Embryonic facial prominence (tissue), 1 donor: ENCODE measurements around the gene TMEM239.
"Not testable (repeated sequence)": the region's sequence is repeated elsewhere in the genome, so short reads cannot be mapped to it uniquely, and the experiment has no call there.

ENCODE experiments used
- DNase-seq: peaks from one replicate; pipeline ENCODE4 v3.0.0-alpha.2; 2016; ENCODE audit errors: extremely low spot score

TMEM239 gene

DNA sequence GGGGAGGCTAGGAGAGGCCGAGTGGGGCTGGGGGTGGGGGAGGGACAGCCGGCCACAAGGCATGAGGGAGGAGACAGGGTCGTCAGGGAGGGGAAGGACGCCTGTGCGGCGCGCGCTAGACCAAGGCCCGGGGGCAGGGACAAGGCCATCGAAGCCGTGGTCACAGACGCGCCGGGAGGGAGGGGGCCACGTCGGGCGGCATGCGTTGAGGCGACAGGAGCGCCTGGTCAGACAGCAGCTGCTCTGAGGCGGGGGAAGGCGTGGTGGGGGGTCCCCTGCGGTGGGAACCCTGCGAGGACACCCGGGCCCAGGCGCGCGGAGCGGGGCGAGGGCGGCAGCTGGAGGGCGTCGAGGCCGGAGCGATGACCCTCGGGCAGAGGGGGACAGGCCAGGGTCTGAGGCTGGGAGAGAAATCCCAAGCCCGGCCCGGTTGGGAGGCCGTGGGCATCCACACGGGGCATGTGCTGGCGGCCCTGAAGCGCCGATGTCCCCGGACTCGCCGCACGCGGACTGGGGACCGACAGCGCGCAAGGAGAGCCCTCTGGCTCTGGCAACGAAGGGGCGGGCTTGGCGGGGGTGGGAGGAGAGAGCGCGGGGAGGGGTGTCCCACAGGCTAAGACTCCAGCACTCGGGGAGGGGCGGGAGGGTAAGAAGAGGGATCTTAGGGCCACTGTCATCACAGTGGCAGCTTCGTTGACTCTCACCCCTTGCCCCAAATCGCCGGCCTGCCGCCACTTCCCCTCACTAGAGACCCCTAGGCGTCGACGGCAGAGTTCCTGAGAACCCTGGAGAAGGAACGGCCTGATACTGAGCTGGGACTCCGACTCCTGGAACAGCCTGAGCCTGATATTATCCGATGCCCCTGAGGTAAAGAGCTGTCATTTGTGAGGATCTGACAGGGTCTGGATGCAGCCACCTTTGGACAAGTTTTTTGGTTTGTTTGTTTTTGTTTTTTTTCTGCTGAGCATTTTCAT, 5.0 kb downstream of the TMEM239 start:
- no peak for DNase-seq

DNA sequence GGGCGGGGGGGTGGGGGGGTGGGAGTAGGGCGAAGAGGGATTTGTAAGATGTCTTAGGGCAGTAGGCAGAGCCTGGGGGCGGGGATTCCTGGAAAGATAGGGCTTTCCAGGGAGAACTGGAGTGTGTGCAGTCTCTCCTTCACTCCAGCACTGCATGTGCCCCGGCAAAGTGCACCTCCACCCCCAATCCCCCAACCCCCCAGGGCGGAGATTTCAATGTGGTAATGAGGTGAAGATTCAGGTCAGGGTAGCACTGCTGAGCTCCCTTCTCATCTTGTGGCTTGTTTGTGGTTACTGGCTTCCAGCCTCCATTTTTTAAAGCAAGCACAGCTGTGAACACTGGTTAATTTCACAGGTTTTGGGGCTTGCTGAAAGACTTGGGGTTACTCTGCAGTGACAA, 5.9 kb downstream of the TMEM239 start:
- DNase-seq, result no peak

DNA sequence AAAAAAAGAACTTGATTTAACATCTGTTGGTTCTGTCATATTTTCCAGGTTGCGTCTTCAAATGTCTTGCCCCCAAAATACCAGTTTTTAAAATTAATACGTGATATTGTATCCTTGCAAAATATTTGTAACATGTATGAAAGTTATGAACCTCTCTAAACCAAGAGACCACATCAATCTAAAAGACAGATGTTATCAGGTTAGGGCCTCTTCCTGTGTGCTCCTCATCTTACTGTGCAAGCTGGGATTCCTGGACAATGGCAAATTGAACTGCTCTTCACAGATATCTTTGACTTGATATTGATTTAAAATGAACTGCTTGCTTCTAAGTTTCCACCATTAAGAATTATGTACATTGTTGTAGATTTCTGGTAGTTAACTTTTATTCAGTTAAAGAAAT, 9.6 kb downstream of the TMEM239 start:
- no peak for DNase-seq

DNA sequence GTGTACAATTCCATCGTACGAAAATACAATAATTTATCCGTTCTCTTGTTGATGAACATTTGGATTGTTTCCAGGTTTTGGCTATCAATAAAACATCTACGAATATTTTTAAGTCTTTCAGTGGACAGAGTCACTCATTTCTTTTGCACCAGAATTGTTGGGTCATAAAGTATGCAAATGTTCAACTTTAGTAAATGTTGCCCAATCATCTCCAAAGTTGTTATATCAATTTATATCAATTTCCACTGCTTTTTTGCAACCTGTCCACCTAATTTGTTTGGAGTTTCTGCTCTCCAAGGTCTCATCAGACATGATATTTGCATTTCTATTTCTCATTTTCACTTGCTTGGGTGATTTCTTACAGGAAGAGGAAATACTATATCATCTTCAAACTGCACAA, 10.5 kb downstream of the TMEM239 start:
- DNase-seq, result no peak

DNA sequence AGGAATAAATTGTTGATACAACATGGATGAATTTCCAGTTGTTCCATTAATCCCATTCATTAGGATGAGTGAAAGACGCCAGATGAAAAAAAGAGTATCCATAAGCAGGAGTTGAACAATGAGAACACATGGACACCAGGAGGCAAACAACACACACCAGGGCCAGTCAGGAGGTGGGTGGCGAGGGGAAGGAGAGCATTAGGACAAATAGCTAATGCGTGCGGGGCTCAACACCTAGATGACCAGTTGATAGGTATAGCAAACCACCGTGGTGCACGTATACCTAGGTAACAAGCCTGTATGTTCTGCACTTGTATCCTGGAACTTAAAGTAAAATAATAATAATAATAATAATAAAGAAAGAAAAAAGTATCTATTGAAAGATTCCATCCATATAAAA, 13.2 kb downstream of the TMEM239 start:
- no peak for DNase-seq

DNA sequence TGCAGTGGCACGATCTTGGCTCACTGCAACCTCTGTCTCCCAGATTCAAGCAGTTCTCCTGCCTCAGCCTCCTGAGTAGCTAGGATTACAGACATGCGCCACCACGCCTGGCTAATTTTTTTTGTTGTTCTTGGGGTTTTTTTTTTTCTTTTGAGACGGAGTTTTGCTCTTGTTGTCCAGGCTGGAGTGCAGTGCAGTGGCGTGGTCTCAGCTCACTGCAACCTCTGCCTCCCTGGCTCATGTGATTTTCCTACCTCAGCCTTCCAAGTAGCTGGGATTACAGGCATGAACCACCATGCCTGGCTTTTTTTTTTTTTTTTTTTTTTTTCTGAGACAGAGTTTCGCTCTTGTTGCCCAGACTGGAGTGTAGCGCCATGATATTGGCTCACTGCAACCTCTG, 15.0 kb downstream of the TMEM239 start:
- not testable (repeated sequence) for DNase-seq

DNA sequence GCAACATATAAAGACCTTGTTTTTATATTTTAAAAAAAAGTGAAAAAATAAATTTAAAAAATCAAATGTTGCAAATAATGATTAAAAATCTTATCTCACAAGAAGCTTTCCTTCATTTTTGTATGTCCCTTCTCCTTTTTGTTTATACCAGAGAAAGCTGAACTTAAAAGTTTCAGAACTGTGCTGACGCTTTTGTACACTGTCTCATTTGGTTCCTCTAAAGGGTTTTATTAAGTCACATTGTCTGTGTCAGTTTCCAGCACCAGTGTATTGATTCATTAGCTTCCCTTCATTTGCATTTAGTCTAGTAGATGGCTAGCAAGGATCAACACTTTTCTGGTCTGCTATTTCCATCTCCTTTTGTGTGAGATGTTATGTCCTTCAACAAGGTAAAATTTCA, 17.6 kb downstream of the TMEM239 start:
- DNase-seq, result no peak

DNA sequence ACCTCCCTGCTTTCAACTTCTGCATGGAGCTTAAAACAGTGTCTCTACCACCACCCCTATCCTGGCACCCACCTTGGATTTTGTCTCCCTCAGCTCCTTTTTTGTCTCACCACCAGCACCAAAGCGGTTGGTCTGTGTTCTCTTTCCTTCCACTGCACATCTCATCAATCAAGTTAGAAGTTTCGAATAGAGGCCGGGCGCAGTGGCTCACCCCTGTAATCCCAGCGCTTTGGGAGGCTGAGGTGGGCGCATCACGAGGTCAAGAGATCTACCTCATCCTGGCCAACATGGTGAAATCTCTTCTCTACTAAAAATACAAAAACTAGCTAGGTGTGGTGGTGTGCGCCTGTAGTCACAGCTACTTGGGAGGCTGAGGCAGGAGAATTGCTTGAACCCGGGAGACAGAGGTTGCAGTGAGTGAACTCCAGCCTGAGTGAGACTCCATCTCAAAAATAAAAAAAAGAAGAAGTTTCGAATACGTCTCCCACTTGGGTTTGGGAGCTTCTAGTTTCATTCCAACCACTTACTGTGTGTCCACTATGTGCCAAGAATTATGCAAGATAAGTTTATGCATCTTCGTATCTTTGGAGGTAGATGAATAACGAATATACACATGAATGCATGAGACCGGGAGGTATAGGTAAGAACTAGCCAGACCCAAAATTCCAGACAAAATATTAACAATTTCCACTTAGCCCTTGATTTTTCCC, 18.4 kb downstream of the TMEM239 start:
- DNase-seq, result no peak

DNA sequence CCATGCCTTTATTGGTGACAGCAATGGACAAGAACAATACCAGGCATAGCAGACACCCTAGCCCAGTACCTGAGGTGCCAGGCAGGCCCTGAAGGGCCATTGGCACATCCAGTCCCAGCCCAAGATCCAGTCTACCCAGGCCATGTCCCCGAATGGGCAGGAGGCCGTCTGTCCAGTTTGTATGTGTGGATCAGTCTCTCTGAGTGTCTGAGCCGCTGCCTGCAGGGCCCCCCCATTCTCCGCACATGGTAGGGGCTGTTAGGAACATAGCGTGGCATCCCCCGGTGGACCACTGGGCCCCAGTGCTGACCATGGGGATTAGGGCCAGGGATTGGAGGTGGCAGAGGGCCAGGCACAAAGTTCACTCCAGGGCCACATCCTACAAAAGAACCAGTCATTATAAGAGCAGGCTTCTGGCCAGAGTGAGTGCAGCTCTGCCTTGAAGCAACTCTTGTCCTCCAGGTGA, 19.2 kb downstream of the TMEM239 start:
- no peak for DNase-seq

DNA sequence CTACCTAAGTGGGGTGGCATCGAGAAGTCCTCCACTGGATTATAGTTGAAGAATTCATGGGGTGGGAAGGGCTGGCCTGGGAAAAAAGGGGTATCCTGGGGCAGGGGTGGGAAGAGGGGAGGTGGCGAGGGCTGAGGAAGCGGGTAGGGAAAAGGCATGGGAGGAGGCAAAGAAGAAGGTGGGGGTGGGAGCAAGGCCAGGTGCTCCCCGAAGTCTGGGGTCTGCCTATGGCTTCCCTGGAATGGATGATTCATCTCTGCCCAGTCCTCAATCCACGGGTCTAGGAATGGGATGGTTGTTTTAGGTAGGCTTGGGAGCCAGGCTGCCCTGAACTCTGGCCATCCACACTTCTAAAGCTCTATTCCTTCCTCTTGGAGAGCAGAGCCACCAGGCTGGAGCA, 19.9 kb downstream of the TMEM239 start:
- DNase-seq, result no peak

DNA sequence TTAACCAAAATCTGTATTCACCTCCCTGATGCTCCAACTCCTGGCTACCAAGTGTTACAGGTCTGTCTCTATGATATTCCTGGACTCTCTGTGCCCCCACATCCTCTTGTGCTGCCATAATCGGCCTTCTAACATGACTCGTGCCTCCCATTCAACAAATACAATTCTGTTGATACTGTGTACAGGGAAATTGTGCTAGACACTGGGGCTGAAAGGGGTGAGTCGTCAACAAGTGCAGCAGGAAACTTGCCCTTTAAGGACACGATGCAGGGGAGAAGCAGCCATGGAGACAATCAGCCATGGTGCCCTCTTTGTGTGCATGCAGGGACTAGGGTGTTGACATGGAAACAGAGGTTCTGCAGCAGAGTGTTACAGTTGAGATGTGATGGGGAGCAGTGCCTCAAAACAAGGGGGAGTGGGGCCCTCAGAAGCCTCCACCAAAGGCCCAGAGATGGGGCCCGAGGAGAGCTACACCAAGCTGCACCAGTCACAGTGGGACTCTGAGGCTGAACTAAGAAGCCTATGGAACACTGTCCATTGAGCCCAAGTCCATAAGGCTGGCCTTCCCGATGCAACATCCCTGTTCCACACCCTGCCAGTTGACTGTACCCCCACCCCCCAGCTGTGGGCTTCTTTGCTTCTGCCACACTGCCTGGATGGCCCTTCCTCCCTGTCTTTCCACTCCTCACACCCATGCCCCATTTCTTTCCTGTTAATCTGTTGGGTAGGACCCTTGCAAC, 21.2 kb downstream of the TMEM239 start:
- DNase-seq, result no peak

DNA sequence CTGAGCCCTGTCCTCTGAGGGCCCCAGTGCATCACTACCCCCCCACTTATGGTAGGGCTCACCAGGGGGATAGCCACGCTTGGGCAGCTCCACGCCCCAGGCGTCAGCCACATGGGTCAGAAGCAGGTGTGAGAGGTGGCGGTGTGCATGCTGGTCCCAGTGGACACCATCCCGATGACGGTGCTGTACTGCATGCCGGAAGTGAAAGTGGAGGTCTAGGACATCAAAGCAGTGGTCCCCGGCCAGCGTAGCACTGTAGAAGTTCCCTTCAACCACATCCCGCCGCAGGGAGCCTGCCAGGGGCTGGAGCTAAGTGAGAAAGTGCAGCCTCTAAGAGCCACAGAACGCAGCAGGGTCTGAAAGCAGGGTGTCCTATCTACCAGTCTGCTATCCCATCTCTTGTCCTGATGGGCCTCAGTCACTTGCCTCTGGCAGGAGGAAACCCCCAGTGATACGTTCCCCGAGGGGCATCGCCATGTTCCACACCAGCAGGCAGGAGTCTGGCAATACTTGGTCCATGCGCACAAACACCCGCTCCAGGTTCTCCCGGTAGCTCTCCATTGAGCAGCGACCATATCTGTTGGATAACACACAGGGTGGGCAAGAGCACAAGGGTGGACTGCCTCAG, 22.1 kb downstream of the TMEM239 start:
- no peak for DNase-seq

DNA sequence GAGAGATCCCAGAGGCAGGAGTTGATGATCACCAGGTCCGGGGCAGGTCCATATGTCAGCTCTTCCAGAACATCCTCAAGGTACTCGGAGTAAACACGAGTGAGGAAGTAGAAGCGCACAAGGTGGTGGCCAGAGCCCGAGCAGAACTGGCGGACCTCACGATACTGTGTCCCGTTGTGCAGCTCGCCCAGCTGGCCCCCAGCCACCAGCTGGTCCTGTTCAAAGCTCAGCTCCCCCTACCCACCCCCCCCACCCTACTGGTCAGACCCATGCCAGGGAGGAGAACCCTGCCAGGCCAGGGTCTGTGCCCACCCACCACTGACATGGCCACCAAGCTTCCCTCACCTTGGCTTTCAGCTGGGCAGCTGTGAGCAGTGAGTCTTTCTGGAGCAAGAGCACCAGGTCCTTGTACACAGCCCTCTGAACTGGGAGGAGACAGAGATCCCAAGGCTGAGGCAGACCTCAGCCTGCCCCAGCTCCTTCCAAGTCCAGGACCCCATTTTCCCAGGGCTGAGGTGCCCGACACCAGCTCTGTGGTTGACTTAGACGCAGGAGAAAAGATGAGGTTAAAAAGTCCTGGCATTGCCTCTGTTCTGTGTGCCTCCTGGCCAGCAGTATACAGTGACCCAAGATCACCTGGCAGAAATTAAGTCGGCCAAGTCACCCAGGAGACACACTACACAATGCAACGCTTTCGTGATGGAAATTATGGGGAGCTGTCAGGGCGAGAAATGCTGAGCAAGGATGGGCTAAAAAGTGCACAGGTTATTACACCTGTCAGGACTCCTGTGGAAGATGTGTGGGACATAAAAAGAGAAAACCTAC, 22.9 kb downstream of the TMEM239 start:
- DNase-seq, result no peak

DNA sequence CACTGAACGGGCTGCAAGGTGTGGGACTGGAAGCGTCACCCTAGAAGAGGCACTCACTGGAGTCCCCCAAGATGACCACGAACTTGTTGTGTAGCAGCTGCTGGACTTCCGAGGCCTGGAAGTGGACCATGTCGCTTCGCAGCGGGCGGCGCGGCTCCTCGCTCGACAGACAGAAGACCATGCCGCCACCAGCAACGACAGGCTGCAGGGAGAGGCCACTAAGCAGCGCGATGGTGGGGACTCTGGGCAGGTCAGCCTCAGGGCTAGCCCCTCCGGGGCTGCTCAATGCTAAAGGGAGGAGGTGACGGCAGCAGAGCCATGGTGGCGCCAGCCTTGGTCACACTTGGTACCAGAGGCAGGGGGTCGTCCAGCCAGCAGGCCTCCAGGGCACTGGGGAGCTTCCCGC, 23.6 kb downstream of the TMEM239 start:
- no peak for DNase-seq

DNA sequence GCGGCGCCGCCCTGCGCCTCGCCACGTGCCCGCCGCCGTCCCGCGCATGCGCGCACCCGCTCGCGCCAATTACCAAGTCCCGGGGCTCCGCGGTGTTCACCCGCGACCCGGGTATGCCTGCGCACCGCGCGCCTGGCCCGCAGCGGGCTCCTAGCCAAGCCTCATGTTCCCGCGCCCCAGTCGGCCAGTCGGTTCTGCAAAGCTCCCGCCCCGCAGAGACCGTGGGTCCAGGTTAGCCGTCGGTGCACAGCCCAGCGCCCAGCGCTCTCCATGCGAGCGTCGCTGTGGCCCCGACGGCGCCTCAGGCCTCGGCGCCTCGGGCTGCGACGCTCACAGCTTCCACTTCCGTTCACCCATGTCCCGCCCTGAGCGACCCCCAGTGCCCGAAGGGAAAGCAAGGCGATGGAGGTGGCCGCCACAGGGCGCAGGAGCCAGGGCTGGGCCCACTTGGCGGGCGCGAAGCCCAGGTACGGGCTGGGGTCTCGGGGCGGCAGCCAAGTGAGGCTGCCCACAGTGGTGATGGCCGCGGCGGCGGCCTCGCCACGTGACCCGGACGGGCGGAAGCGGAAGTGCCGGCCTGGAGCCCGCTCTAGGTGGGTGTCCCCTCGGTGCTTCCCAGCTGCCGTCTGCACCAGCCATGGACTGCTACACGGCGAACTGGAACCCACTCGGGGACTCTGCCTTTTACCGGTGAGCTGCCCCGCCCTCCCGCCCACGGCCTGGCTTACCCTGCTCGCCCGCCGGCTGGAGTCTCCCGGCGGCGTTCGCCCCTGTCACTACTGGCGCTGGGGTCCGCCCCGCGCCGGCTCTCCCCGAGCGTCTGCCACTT, 24.2 kb downstream of the TMEM239 start, which contains the start of the genes PCED1A and VPS16:
Gene PCED1A, minus strand, starts transcription at position 518 of the 829 bp plus-strand sequence. CDS start 743 bp downstream, outside the sequence.
Gene VPS16, plus strand, starts transcription at position 608 of the 829 bp plus-strand sequence. Its CDS starts 30 bp downstream, at position 638.
- DNase-seq, result peak; percentile 58

DNA sequence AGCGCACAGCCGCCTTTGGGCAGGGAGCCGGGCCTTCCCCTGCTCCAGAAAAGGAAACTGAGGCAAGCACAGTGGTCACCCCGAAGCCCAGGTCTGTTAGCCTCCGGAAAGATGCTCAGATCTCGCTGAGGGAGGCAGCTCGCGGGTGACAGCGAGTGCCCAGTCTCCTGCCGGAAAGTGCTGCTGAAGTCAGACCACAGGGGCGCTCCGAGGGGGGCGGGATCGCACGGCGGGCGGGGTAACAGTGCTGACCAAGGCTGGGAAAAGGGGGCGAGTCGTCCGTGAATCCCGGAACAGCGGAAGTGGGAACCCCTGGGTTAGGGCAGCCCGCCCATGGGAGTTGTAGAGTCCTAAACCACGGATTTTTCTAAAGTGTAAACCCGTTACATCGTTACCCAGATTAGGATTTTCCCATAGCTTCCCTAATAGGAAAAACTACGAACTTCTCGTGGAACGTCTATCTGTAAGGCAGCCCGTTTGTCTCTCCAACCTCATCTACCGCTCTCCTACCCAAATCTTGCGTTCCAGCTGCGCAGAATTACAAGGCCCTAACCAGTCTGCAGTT, 24.9 kb downstream of the TMEM239 start:
- DNase-seq, result no peak

DNA sequence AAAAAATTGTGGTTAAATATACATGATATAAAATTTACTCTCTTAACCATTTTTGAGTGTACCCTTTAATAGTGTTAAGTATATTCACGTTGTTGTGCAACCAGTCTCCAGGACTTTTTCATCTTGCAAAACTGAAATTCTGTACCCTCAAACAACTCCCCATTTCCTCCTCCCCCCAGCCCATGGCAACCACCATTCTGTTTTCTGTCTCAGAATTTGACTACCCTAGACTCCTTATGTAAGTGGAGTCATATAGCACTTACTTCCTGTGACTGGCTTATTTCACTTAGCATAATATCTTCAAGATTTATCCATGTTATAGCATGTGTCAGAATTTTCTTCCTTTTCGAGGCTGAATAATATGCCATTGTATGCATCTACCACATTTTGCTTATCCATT, 29.4 kb downstream of the TMEM239 start:
- no peak for DNase-seq

DNA sequence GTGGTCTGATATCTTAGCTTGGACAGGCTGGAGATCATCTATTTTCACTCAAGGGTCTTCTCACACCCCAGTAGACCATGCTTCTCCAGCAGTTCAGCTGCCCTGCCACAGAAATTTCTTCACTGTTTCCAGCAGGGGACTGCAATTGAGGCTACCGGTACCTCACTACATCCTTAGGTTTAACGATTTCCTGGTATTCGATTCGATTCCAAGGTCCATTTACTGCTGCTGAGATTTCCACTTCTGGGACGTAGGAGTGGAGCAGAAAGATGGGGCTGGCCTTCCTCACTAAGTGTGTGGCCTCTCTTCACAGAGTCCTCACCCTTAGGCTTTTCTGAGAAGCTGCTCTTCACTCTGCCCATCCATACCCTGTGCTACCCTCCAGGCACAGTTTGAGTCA, 30.5 kb downstream of the TMEM239 start:
- no peak for DNase-seq

DNA sequence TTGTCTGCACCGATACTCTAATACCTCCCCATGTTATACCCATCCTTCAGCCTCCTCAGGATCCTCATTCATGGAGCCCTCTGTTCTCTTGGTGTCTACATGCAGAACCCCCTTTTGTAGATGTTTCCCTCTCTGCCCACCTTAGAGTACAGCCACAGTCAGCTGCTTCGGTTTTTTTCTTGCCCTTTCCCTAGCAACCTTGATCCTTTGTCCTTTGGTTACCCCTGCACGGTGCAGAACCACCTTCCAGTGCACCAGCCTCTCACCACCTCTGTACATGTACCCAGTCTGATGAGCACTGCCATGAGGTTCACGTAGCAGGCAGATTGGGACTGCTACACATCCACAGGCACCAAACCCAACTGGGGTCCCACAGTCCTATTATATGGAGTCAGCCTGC, 31.6 kb downstream of the TMEM239 start:
- DNase-seq, result no peak
